Peyer's patch (tissue), 4 donors: ENCODE data around the gene CPA1.

Experiments
- POLR2A ChIP-seq, 2 donors: fragments of 450-650 bp; IDR thresholded peaks; one replicate each; pipeline ENCODE4 v1.5.1; 2017; ENCODE audit warnings: antibody characterized with exemption in 2 of 2, mild to moderate bottlenecking in 2 of 2, moderate library complexity in 2 of 2
- TF ChIP-seq, protein P1 (sequence below), 6 experiments: fragments of 450-650 bp in 4 of 6; fragments of 200-600 bp in 2 of 6; sonication (generic) in 1 of 6; IDR thresholded peaks; one replicate each; pipeline ENCODE4 v1.5.1; 2017 to 2019; ENCODE audit warnings: antibody characterized with exemption in 6 of 6, mild to moderate bottlenecking in 3 of 6, moderate library complexity in 1 of 6

DNA sequence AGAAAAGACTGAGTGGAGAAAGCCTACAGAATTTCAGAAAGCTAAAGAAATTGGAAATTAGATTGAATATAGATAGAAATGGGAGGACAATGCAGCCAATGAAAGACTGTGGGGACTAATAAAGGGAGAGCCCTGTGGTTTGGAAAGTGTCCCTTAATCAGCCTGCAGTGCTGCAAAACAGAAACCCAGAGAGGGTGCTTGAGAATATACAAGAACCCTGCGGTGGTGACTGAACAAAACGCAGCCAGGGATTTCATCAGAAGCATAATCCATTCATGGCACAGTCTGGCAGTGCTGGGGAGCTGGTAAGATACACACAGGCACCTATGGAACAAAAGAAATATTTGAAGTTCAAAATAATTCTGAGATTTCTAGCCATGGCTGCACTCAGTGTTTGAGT lies 41.4 kb downstream of the CPA1 start:
- TF ChIP-seq, protein P1, sequence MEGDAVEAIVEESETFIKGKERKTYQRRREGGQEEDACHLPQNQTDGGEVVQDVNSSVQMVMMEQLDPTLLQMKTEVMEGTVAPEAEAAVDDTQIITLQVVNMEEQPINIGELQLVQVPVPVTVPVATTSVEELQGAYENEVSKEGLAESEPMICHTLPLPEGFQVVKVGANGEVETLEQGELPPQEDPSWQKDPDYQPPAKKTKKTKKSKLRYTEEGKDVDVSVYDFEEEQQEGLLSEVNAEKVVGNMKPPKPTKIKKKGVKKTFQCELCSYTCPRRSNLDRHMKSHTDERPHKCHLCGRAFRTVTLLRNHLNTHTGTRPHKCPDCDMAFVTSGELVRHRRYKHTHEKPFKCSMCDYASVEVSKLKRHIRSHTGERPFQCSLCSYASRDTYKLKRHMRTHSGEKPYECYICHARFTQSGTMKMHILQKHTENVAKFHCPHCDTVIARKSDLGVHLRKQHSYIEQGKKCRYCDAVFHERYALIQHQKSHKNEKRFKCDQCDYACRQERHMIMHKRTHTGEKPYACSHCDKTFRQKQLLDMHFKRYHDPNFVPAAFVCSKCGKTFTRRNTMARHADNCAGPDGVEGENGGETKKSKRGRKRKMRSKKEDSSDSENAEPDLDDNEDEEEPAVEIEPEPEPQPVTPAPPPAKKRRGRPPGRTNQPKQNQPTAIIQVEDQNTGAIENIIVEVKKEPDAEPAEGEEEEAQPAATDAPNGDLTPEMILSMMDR (IDR thresholded peaks at IDR 0.05) = no peak
- no peak for TF ChIP-seq POLR2A (IDR thresholded peaks at IDR 0.05)
